AG09319 (cell line): Measurements from ENCODE around the gene THEM4.

ENCODE experiments used
- DNase-seq: peaks from one replicate; pipeline ENCODE4 v3.0.0-alpha.2; 2010; ENCODE audit warnings: low read depth; ENCODE audit errors: extremely low read depth
- TF ChIP-seq, protein P1 (sequence below): IDR thresholded peaks from 2 replicates; pipeline ENCODE4 v1.5.1; 2011; ENCODE audit warnings: low read depth, mild to moderate bottlenecking, inconsistent platforms, low read length, moderate library complexity

The THEM4 gene

DNA sequence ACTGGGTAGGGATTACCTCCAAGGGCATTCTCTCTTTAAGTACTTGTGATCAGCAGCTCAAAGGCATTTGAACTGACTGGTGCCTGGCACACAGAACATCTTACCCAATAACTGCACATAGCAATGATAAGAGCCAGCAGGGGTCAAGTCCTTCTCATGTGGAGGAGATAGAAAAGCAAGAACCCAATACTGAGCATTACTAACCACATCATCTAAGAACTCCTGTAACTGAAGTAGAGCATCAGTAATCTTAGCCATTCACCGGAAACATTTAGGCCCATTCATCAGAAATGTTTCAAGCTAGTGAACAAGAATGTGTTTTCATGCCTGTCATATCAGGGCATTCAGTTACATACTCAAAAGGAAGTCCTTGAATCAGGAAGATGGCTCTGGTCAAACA lies 33.6 kb upstream of the THEM4 start:
- DNase-seq = no peak
- TF ChIP-seq, protein P1, sequence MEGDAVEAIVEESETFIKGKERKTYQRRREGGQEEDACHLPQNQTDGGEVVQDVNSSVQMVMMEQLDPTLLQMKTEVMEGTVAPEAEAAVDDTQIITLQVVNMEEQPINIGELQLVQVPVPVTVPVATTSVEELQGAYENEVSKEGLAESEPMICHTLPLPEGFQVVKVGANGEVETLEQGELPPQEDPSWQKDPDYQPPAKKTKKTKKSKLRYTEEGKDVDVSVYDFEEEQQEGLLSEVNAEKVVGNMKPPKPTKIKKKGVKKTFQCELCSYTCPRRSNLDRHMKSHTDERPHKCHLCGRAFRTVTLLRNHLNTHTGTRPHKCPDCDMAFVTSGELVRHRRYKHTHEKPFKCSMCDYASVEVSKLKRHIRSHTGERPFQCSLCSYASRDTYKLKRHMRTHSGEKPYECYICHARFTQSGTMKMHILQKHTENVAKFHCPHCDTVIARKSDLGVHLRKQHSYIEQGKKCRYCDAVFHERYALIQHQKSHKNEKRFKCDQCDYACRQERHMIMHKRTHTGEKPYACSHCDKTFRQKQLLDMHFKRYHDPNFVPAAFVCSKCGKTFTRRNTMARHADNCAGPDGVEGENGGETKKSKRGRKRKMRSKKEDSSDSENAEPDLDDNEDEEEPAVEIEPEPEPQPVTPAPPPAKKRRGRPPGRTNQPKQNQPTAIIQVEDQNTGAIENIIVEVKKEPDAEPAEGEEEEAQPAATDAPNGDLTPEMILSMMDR = no peak

DNA sequence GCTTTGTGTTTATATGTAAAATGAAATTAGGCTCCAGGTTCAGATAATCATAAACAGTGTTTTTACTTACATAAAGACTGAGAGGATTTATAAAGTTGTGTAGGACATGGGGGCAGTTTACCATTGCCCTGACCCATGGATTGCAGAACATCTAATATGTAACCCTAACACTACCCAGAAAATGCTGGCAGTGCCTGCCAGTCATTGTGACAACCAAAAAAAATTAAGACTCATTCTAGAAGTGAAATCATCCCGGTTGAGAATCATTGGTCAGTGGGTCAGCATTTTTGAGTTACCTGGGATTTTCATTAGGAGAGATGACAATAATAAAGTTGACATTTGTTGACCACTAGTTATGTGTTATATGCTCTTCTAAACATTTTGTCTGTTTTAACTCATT lies 31.2 kb upstream of the THEM4 start:
- DNase-seq = no peak
- TF ChIP-seq, protein P1 = no peak

DNA sequence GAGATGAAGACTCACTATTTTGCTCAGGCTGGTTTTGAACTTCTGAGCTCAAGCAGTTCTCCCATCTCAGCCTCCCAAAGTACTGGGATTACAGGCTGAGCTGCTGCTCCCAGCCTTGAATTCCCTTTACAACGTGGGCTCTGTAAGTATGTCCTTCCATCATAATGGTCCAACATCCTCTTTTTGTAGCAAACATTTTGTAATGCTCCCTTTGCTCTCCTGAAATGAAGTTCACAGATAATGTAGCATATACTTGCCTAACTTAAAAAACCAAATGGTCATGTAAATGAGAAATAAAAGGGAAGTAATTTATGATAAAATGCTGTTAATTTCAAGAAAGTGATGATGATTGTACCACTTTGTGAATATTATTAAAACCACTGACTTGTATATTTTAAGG lies 30.5 kb upstream of the THEM4 start:
- TF ChIP-seq, protein P1 = no peak
- DNase-seq = no peak

DNA sequence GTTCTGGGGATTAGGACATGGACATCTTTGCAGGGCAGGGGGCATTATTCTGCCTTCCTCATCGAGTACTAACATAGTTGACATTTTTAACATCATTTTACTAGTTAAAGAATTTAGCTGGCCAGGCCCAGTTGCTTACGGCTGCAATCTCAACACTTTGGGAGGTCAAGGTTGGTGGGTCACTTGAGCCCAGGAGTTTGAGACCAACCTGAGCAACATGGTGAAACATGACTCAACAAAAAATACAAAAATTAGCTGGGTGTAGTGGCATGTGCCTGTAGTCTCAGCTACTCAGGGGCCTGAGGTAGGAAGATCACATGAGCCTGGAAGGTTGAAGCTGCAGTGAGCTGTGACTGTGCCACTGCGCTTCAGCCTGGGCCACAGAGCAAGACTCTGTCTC lies 29.8 kb upstream of the THEM4 start:
- TF ChIP-seq, protein P1 = no peak
- DNase-seq = no peak

DNA sequence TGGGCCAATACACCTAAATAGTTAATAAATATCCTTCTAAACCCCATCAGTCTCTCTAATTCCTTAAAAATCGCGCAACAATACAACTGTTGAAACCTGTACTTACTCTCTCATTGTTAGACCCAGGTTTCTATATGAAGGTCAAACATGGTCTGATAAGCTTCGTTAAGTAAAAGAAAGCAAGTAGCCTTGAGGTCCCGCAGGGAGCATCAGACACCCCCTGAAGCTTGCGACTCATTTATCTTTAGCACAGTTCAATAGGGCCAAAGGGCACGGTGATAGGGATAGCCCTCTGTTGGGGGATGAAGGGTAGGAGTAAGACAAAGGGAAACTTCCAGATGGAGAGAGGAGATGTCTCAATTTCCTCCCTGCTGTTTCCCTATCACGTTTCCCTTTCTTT lies 27.3 kb upstream of the THEM4 start:
- TF ChIP-seq, protein P1 = no peak
- DNase-seq = no peak

DNA sequence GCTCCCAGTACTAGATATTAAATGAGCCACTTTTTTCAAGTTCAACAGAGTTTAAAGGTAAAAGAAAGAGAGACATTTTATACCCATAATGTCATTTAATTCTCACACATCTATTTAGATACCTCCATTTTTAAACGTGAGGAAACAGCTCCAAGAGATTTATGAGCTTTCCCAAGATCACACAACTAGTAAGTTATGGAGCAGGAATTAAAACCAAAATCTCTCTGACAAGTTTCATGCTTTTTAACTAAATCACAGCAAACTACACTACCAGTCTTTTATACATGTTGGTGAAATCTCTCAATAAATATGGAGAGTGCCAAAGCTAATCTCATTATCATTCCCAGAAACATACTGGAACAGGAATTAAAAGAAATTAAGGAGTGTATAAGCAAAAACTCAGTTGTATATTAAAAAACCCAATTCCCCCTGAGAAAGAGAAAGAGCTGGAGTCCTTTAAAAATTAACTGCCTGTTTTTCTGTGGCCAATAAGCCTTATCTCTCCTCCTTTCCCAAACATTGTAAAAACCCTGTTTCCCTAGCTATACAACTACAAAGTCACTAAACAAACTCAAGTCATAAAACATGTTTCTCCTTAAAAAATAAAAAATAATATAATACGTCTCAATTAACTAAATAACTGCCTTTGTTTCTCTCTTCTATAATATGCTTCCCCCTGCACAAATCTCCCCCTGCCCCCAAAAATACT lies 26.7 kb upstream of the THEM4 start:
- no peak for DNase-seq
- TF ChIP-seq, protein P1 = no peak

DNA sequence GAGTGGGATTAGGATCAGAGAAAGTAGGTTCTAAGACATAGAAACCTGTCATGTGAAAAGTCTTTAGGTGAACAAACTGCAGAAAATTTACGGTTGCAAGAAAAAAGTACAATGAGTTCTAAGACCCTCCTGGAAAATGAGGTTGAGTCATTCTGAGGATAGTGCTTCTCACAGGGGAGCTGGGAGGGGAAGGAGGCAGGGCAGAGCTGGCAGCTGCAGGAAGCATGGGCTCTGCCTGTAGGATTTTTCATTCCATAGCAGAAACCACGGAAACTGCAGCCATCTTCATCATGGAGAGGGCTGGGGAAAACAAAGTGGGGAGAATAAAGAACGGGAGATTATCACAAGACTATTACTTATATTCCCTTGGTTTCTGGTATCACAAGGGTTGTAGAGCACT lies 25.8 kb upstream of the THEM4 start:
- DNase-seq = no peak
- TF ChIP-seq, protein P1 = no peak
